CD4-positive, CD25-positive, alpha-beta regulatory T cell (primary cell): ENCODE data around the gene NLRX1. TPM values are rescaled to one million over a fixed set of nuclear protein-coding genes. Genes with fewer than 3 reads are reported as not detected.

Experiments
- ATAC-seq, 2 donors: fragments of 150-1000 bp; cut with Tn5 transposase; one replicate each; pipeline ENCODE4 v1.10.0; 2021; ENCODE audit warnings: low read depth in 2 of 2, moderate number of reproducible peaks in 2 of 2, moderate library complexity in 1 of 2
- DNase-seq, 3 donors: peaks; one replicate each; pipeline versions ENCODE4 v3.0.0 to v3.0.0-alpha.2; 2012 to 2022; ENCODE audit warnings: mixed read lengths in 1 of 3
- H3K27ac ChIP-seq: one replicate; pipeline ENCODE4 v1.7.0; 2013; ENCODE audit warnings: mild to moderate bottlenecking, low read length; ENCODE audit not compliant: insufficient read depth, poor library complexity, severe bottlenecking
- H3K27me3 ChIP-seq: one replicate; pipeline ENCODE4 v1.7.0; 2013; ENCODE audit warnings: low read length; ENCODE audit not compliant: control insufficient read depth, insufficient read depth
- H3K36me3 ChIP-seq: one replicate; pipeline ENCODE4 v1.7.0; 2013; ENCODE audit warnings: mild to moderate bottlenecking, low read length, moderate library complexity; ENCODE audit not compliant: control insufficient read depth, insufficient read depth
- H3K4me1 ChIP-seq: 2 replicates; pipeline ENCODE4 v1.7.0; 2013; ENCODE audit warnings: mild to moderate bottlenecking, low read length; ENCODE audit not compliant: insufficient read depth, control insufficient read depth, poor library complexity, severe bottlenecking
- H3K4me3 ChIP-seq: one replicate; pipeline ENCODE4 v1.7.0; 2013; ENCODE audit warnings: low read depth, mild to moderate bottlenecking, low read length, moderate library complexity
- H3K9me3 ChIP-seq, 2 experiments: 1 replicate in 1 of 2; 2 replicates in 1 of 2; pipeline ENCODE4 v1.7.0; 2013; ENCODE audit warnings: low read length in 2 of 2, mild to moderate bottlenecking in 1 of 2, moderate library complexity in 1 of 2; ENCODE audit not compliant: control insufficient read depth in 2 of 2
- H3K27ac Mint-ChIP-seq, 3 donors: one replicate each; pipeline ENCODE4 v1.8.0; 2020 to 2022; ENCODE audit warnings: mild to moderate bottlenecking in 3 of 3, mixed read lengths in 3 of 3, moderate library complexity in 2 of 3
- H3K27me3 Mint-ChIP-seq: one replicate; pipeline ENCODE4 v1.8.0; 2022; ENCODE audit warnings: mild to moderate bottlenecking, mixed read lengths
- H3K36me3 Mint-ChIP-seq: one replicate; pipeline ENCODE4 v1.8.0; 2020; ENCODE audit warnings: mixed read lengths
- H3K4me1 Mint-ChIP-seq, 4 donors: one replicate each; pipeline ENCODE4 v1.8.0; 2020 to 2022; ENCODE audit warnings: mixed read lengths in 4 of 4, mild to moderate bottlenecking in 1 of 4
- H3K4me3 Mint-ChIP-seq, 4 donors: one replicate each; pipeline ENCODE4 v1.8.0; 2020 to 2022; ENCODE audit warnings: mild to moderate bottlenecking in 4 of 4, mixed read lengths in 4 of 4, moderate library complexity in 3 of 4
- H3K9me3 Mint-ChIP-seq, 7 donors: one replicate each; pipeline ENCODE4 v1.8.0; 2020 to 2022; ENCODE audit warnings: mixed read lengths in 7 of 7, mild to moderate bottlenecking in 3 of 7, moderate library complexity in 2 of 7
- polyA plus RNA-seq, 4 donors: library from polyadenylated mRNA; unstranded; fragments of 300-500 nt; fragmentation: Illumina TruSeq; gene quantifications; one replicate each; pipeline ENCODE4 v1.2.3, GENCODE V29; 2021
- total RNA-seq: library from RNA; stranded (reverse); gene quantifications from one replicate; pipeline ENCODE4 v1.2.3, GENCODE V29; 2022

NLRX1 gene, protein sequence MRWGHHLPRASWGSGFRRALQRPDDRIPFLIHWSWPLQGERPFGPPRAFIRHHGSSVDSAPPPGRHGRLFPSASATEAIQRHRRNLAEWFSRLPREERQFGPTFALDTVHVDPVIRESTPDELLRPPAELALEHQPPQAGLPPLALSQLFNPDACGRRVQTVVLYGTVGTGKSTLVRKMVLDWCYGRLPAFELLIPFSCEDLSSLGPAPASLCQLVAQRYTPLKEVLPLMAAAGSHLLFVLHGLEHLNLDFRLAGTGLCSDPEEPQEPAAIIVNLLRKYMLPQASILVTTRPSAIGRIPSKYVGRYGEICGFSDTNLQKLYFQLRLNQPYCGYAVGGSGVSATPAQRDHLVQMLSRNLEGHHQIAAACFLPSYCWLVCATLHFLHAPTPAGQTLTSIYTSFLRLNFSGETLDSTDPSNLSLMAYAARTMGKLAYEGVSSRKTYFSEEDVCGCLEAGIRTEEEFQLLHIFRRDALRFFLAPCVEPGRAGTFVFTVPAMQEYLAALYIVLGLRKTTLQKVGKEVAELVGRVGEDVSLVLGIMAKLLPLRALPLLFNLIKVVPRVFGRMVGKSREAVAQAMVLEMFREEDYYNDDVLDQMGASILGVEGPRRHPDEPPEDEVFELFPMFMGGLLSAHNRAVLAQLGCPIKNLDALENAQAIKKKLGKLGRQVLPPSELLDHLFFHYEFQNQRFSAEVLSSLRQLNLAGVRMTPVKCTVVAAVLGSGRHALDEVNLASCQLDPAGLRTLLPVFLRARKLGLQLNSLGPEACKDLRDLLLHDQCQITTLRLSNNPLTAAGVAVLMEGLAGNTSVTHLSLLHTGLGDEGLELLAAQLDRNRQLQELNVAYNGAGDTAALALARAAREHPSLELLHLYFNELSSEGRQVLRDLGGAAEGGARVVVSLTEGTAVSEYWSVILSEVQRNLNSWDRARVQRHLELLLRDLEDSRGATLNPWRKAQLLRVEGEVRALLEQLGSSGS
- total RNA-seq (7.8 TPM), polyA plus RNA-seq (1 to 10 TPM; 5.0 to 6.7 (median 5.8) TPM)

DNA sequence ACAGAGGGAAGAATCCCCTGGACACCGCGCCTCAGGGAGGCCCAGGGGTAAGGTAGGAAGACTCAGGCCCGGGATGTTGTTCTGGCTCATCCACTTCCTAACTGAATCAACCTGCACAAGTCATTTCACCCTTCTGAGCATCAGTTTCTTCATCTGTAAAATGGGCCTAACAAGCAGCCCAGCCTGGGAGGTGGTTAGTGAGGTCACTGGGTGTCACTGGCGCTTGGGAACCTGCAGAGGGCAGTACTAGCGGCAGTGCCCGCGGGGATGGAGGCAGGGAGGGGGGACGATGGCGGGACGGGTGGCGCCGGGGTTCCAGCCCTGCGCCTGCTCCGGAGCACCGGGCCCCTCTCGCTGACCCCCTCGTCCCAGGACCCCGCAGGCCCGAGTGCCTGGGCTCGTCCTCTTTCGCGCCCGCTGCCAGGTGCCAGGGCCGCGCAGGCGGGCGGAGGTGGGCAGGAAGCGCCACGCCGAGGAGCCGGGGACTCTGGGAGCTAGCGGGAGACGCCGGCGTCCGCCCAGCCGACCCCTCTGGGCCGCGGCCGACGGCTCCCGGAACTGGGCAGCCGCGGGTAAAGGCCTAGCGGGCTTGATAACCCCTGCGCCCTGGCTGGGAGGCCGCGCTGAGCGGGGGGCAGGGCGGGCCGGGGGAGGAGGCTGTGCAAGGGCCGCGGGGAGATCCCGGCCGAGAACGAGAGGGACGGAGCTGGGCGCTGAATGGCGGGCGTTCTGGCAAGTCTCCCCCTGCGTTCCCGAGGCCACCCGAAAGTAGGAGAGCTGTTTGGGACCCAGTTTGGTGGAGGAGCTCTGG lies at the start of gene NLRX1:
Gene NLRX1 (plus strand): TSS at position 255 of the 811 bp plus-strand sequence. CDS start 2,679 bp downstream, outside the sequence.
- H3K9me3 Mint-ChIP-seq: no peaks in the 10 kb centered on the region
- peak; percentile 94 to 95 for ATAC-seq
- H3K4me3 ChIP-seq: peak within 1 kb of the TSS; percentile 62
- peak within 1 kb of the TSS; percentile 84 to 91 (median 89) for H3K27ac Mint-ChIP-seq
- H3K27ac ChIP-seq: peak within 1 kb of the TSS; percentile 70
- H3K27me3 Mint-ChIP-seq: no peaks in the 10 kb centered on the region
- peak; percentile 69 to 90 (median 82) for DNase-seq
- peaks cover 0 to 21% (median 8%) of the 10 kb centered on the region in 4 donors for H3K4me1 Mint-ChIP-seq
- no peaks in the 10 kb centered on the region for H3K36me3 ChIP-seq
- peaks cover 4% of the 10 kb centered on the region for H3K36me3 Mint-ChIP-seq
- H3K27me3 ChIP-seq: no peaks in the 10 kb centered on the region
- peak within 1 kb of the TSS; percentile 86 to 96 (median 90) for H3K4me3 Mint-ChIP-seq
- peaks cover 10% of the 10 kb centered on the region for H3K4me1 ChIP-seq
- no peaks in the 10 kb centered on the region for H3K9me3 ChIP-seq

DNA sequence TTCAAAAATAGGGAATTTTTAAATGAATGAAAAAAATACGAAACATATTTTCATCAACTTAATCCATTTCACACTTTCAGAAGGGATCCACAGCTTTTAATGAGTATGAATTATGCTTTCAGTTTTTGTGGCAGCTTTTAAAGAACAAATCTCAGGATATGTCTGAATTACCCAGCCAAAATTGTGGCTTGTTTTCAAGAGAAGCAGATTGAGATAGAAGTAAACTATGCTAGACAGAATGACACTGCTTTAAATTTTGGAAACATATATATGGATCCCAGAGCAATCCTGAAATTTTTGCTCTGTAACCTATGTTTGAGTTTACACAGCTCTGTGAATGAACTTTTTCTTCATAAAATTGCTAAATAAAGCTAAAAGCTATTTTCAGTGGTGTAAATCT lies 49.6 kb upstream of the NLRX1 start:
- Mint-ChIP-seq H3K36me3 (peaks cover 24% of the 10 kb centered on the region), H3K4me1 (peaks cover 18 to 54% (median 37%) of the 10 kb centered on the region in 4 donors), H3K27me3 (no peaks in the 10 kb centered on the region), H3K9me3 (no peaks in the 10 kb centered on the region), H3K4me3 (peak overlapping the region in 1 of 4 donors; percentile 39), H3K27ac (no peak overlapping the region)
- ATAC-seq (no peak), DNase-seq (no peak)
- H3K27me3 ChIP-seq: no peaks in the 10 kb centered on the region
- no peaks in the 10 kb centered on the region for H3K9me3 ChIP-seq
- H3K36me3 ChIP-seq: peaks cover 21% of the 10 kb centered on the region
- H3K4me3 ChIP-seq: no peak overlapping the region
- peaks cover 38% of the 10 kb centered on the region for H3K4me1 ChIP-seq
- H3K27ac ChIP-seq: no peak overlapping the region

DNA sequence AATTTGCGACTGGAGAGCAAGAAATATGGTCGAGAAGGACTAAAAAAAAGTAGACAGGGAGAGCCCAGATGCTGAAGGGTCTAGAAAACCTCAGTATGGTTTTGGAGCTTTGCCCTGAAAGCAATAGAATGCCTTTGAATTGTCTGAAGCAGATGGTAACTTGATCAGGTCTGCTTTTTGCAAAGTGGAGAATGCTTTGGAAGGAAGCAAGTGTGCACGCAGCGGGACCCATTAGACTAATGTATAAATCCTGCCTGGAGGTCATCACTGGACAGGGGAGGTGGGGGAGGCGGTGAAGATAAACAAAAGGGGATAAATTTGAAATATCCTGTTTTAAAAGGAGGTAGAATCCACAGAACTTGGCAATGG lies 47.9 kb upstream of the NLRX1 start:
- Mint-ChIP-seq H3K4me1 (peaks cover 13 to 54% (median 34%) of the 10 kb centered on the region in 4 donors), H3K36me3 (peaks cover 22% of the 10 kb centered on the region), H3K4me3 (peak overlapping the region; percentile 92 to 95 (median 94)), H3K27ac (peak overlapping the region; percentile 86 to 97 (median 95)), H3K9me3 (no peaks in the 10 kb centered on the region), H3K27me3 (no peaks in the 10 kb centered on the region)
- Histone ChIP-seq H3K27me3 (no peaks in the 10 kb centered on the region), H3K9me3 (no peaks in the 10 kb centered on the region), H3K36me3 (peaks cover 25% of the 10 kb centered on the region), H3K27ac (peak overlapping the region; percentile 84), H3K4me1 (peaks cover 28% of the 10 kb centered on the region), H3K4me3 (peak overlapping the region; percentile 84)
- ATAC-seq: no peak
- no peak for DNase-seq

DNA sequence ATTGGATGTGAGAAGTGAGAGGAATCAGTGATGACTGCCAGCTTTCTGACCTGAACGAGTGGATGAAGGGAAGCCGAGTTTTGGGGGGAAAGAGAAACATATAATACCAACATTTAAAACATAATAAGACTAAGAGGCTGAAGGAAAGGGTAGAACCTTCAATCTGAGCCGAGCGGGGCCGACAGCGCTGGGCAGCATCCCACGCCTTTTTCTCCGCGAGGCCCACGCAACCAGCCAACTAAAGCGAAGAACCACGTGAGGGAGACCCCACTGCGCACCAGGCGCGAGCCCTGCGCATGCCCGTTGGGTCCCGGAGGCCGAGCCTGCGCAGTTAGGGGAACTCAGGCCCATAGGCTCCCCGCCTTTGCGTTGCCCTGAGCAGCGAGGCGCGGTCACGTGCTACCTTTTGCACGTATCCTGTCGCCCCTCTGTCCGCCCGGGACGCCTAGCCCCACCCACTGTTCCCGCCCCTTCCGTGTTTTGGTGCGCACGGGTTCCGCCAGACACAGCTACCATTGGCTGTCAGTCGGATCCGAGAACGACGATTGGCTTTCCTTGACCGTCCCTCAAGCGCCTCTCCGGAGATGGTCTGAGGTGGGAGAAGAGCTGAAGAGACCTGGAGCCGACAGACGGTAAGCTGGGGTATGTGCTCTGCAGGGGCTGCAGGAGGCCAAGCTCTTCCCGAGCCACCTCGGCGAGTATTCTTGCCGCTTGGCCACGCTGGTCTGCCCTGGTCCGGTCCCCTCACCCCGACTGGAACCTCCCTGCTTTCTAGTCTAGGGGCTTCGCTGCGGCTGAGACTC lies 47.3 kb upstream of the NLRX1 start, which contains the start of gene HINFP:
Gene HINFP (plus strand): TSS at position 573 of the 803 bp plus-strand sequence. CDS start 5,365 bp downstream, outside the sequence.
- Histone ChIP-seq H3K27ac (peak within 1 kb of the TSS; percentile 84), H3K4me3 (peak within 1 kb of the TSS; percentile 88), H3K9me3 (no peaks in the 10 kb centered on the region), H3K4me1 (peaks cover 23% of the 10 kb centered on the region), H3K27me3 (no peaks in the 10 kb centered on the region), H3K36me3 (peaks cover 22% of the 10 kb centered on the region)
- H3K4me3 Mint-ChIP-seq: peak within 1 kb of the TSS; percentile 92 to 95 (median 94)
- peak; percentile 96 to 99 for ATAC-seq
- DNase-seq: peak; percentile 98 to 100 (median 100)
- no peaks in the 10 kb centered on the region for H3K9me3 Mint-ChIP-seq
- H3K27me3 Mint-ChIP-seq: no peaks in the 10 kb centered on the region
- peaks cover 19% of the 10 kb centered on the region for H3K36me3 Mint-ChIP-seq
- H3K4me1 Mint-ChIP-seq: peaks cover 13 to 52% (median 31%) of the 10 kb centered on the region in 4 donors
- peak within 1 kb of the TSS; percentile 86 to 97 (median 95) for H3K27ac Mint-ChIP-seq

DNA sequence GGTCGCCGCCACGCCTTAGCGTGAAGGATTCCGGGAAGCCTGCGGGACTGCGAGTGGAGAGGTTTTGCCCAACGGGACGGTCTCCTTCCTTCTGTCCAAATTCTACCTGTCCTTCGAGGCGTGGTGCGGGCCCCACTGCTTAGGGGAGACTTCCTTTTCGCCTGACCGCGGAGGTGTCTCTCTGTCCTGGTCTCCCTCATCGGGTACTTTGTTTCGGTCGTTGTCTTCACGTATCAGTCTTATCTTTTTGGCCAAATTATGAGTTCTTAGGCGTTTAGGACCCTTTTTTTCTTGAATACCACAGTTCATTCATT lies 46.8 kb upstream of the NLRX1 start:
- Mint-ChIP-seq H3K27me3 (no peaks in the 10 kb centered on the region), H3K4me1 (peaks cover 13 to 52% (median 35%) of the 10 kb centered on the region in 4 donors), H3K4me3 (peak overlapping the region; percentile 92 to 95 (median 94)), H3K27ac (peak overlapping the region; percentile 86 to 97 (median 95)), H3K9me3 (no peaks in the 10 kb centered on the region), H3K36me3 (peaks cover 20% of the 10 kb centered on the region)
- peak overlapping the region; percentile 88 for H3K4me3 ChIP-seq
- no peak for DNase-seq
- peaks cover 23% of the 10 kb centered on the region for H3K4me1 ChIP-seq
- no peaks in the 10 kb centered on the region for H3K9me3 ChIP-seq
- ATAC-seq: no peak
- no peaks in the 10 kb centered on the region for H3K27me3 ChIP-seq
- peak overlapping the region; percentile 84 for H3K27ac ChIP-seq
- peaks cover 19% of the 10 kb centered on the region for H3K36me3 ChIP-seq

DNA sequence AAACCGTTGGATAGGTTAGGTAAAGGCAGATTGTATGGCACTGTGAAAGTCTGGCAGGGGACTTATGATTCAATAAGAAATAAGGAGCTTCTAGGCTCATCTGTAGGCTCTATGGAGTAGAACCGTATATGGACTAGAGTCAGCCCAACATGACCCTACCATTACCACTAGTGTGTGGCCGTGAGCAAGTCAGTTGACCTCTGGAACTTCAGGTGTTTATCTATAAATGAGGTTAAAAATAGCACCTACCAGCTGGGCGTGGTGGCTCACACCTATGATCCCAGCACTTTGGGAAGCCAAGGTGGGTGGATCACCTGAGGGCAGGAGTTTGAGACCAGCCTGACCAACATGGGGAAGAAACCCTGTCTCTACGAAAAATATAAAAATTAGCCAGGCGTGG lies 42.7 kb upstream of the NLRX1 start:
- Histone ChIP-seq H3K4me3 (no peak overlapping the region), H3K27ac (no peak overlapping the region), H3K27me3 (no peaks in the 10 kb centered on the region), H3K9me3 (no peaks in the 10 kb centered on the region), H3K36me3 (peaks cover 26% of the 10 kb centered on the region), H3K4me1 (peaks cover 20% of the 10 kb centered on the region)
- DNase-seq: no peak
- ATAC-seq: no peak
- Mint-ChIP-seq H3K27ac (no peak overlapping the region), H3K36me3 (peaks cover 29% of the 10 kb centered on the region), H3K27me3 (no peaks in the 10 kb centered on the region), H3K9me3 (no peaks in the 10 kb centered on the region), H3K4me1 (peaks cover 16 to 51% (median 32%) of the 10 kb centered on the region in 4 donors), H3K4me3 (no peak overlapping the region)
